Measurements from ENCODE around the gene FAM168A. TPM values are rescaled to one million over a fixed set of nuclear protein-coding genes. Genes with fewer than 3 reads are reported as not detected.
"Not testable (repeated sequence)": the region's sequence is repeated elsewhere in the genome, so short reads cannot be mapped to it uniquely, and the experiment has no call there.

Gene FAM168A
- total RNA-seq, 1 experiment from 2014 or later, result 62.8 TPM

- DNase-seq (ENCODE audit: low read depth, low spot score) (no peak), ATAC-seq (no peak)
- CTCF ChIA-PET, result no interaction called here
- Histone ChIP-seq H3K9me3 (ENCODE audit: control insufficient read depth, insufficient read depth, low read depth, low read length) (no peaks in the 10 kb centered on the region), H3K4me1 (ENCODE audit: control insufficient read depth, insufficient read depth, low read length) (no peaks in the 10 kb centered on the region), H3K27me3 (ENCODE audit: control insufficient read depth, insufficient read depth, low read length) (no peaks in the 10 kb centered on the region), H3K27ac (ENCODE audit: low read length) (no peak overlapping the region), H3K4me3 (ENCODE audit: low read depth in 2 of 2, low read length in 2 of 2) (no peak overlapping the region), H3K36me3 (ENCODE audit: control insufficient read depth, insufficient read depth, low read length) (no peaks in the 10 kb centered on the region)
- POLR2A ChIA-PET, result interaction anchor here (0.6 kb wide), 1 partner anchor 16 kb away, joined by 11 read pairs; no protein-coding TSS in a partner anchor
- in situ Hi-C loops (cut with HindIII; ENCODE audit: low pct_unique_long_range_greater_than_20kb, low sequenced_read_pairs) (no loop called here), intact Hi-C loops (cut with micrococcal nuclease; ENCODE audit: unreplicated experiment) (no loop called here)
- TF ChIP-seq TCF7L2 (IDR thresholded peaks at IDR 0.05; ENCODE audit: low read depth, low read length) (no peak), SIN3A (IDR thresholded peaks at IDR 0.05; ENCODE audit: borderline replicate concordance, insufficient read depth, low read depth, low read length) (no peak), REST (IDR thresholded peaks at IDR 0.05; ENCODE audit: insufficient read depth in 1 of 2, low read depth in 2 of 2, low read length in 1 of 2) (no peak), CTCF (IDR thresholded peaks at IDR 0.05) (no peak), POLR2AphosphoS5 (IDR thresholded peaks at IDR 0.05; ENCODE audit: low read depth, low read length) (no peak)
- no TSS peak for BruUV-seq (replicated peaks)
Measured at GRCh38 chr11:73439002-73439843, 158.7 kb downstream of the FAM168A start.

GRCh38 chr11:73436859-73437258, 161.1 kb downstream of the FAM168A start:
- CTCF ChIA-PET; DNase-seq (ENCODE audit: low read depth, low spot score); H3K4me3 ChIP-seq (ENCODE audit: low read depth in 2 of 2, low read length in 2 of 2); H3K36me3 ChIP-seq (ENCODE audit: control insufficient read depth, insufficient read depth, low read length); H3K27ac ChIP-seq (ENCODE audit: low read length); H3K4me1 ChIP-seq (ENCODE audit: control insufficient read depth, insufficient read depth, low read length); in situ Hi-C loops (cut with HindIII; ENCODE audit: low pct_unique_long_range_greater_than_20kb, low sequenced_read_pairs); POLR2A ChIA-PET; BruUV-seq (replicated peaks); H3K9me3 ChIP-seq (ENCODE audit: control insufficient read depth, insufficient read depth, low read depth, low read length); intact Hi-C loops (cut with micrococcal nuclease; ENCODE audit: unreplicated experiment); H3K27me3 ChIP-seq (ENCODE audit: control insufficient read depth, insufficient read depth, low read length); ATAC-seq: not testable (repeated sequence)

DNA sequence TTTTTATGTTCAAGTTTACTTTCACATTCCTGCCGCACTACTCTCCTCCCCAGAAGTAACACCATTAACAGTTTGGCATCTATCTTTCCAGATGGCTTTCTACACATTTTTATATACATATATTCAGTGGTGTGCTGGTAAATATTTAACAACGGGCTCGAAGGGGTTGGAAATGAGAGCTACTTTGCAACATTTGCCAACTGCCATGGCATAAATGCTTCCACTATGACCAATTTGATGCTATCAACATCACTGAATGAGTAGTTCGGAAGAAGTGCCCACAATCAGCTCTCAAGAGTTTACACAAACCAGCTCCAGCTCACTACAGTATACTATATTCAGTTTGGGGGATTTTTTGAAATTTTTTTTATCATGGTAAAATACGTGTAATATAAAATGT, 166.5 kb downstream of the FAM168A start:
- in situ Hi-C loops (cut with HindIII; ENCODE audit: low pct_unique_long_range_greater_than_20kb, low sequenced_read_pairs), result no loop called here
- DNase-seq (ENCODE audit: low read depth, low spot score) (no peak), ATAC-seq (no peak)
- Histone ChIP-seq H3K27me3 (ENCODE audit: control insufficient read depth, insufficient read depth, low read length) (no peaks in the 10 kb centered on the region), H3K4me1 (ENCODE audit: control insufficient read depth, insufficient read depth, low read length) (no peaks in the 10 kb centered on the region), H3K4me3 (ENCODE audit: low read depth in 2 of 2, low read length in 2 of 2) (no peak overlapping the region), H3K36me3 (ENCODE audit: control insufficient read depth, insufficient read depth, low read length) (no peaks in the 10 kb centered on the region), H3K9me3 (ENCODE audit: control insufficient read depth, insufficient read depth, low read depth, low read length) (no peaks in the 10 kb centered on the region), H3K27ac (ENCODE audit: low read length) (no peak overlapping the region)
- POLR2A ChIA-PET, result no interaction called here
- intact Hi-C loops (cut with micrococcal nuclease; ENCODE audit: unreplicated experiment), result no loop called here
- CTCF ChIA-PET, result no interaction called here
- TF ChIP-seq POLR2AphosphoS5 (IDR thresholded peaks at IDR 0.05; ENCODE audit: low read depth, low read length) (no peak), CTCF (IDR thresholded peaks at IDR 0.05) (no peak), TCF7L2 (IDR thresholded peaks at IDR 0.05; ENCODE audit: low read depth, low read length) (no peak), SIN3A (IDR thresholded peaks at IDR 0.05; ENCODE audit: borderline replicate concordance, insufficient read depth, low read depth, low read length) (no peak), REST (IDR thresholded peaks at IDR 0.05; ENCODE audit: insufficient read depth in 1 of 2, low read depth in 2 of 2, low read length in 1 of 2) (no peak)
- no TSS peak for BruUV-seq (replicated peaks)
